GM18870 (cell line): ENCODE results near the gene MAPK8IP1.
"Not testable (repeated sequence)": the region's sequence is repeated elsewhere in the genome, so short reads cannot be mapped to it uniquely, and the experiment has no call there.

Experiments
- ATAC-seq: cut with Tn5 transposase; IDR thresholded peaks from one replicate; pipeline ENCODE4 v1.9.1; 2021; ENCODE audit warnings: moderate library complexity; ENCODE audit not compliant: unreplicated experiment

MAPK8IP1 gene

GRCh38 chr11:45885274-45885920 is at the start of gene MAPK8IP1:
MAPK8IP1 (plus strand) TSS chr11:45885651; CDS start chr11:45885821, 170 bp downstream.
- no peak for ATAC-seq

DNA sequence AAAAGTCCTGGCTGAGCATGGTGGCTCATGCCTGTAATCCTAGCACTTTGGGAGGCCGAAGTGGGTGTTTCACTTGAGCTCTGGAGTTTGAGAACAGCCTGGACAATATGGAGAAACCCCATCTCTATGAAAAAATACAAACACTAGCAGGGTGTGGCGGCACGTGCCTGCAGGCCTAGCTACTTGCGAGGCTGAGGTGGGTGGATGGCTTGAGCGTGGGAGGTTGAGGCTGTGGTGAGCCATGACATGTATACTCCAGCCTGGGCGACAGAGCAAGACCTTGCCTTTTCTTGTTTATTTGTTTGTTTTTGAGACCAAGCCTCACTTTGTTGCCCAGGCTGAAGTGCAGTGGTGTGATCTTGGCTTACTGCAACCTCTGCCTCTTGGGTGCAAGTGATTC is 46.2 kb upstream of the MAPK8IP1 start:
- ATAC-seq, result no peak

GRCh38 chr11:45840251-45840650 is 45.2 kb upstream of the MAPK8IP1 start:
- not testable (repeated sequence) for ATAC-seq

GRCh38 chr11:45843158-45843924 is 42.1 kb upstream of the MAPK8IP1 start:
- ATAC-seq, result no peak

DNA sequence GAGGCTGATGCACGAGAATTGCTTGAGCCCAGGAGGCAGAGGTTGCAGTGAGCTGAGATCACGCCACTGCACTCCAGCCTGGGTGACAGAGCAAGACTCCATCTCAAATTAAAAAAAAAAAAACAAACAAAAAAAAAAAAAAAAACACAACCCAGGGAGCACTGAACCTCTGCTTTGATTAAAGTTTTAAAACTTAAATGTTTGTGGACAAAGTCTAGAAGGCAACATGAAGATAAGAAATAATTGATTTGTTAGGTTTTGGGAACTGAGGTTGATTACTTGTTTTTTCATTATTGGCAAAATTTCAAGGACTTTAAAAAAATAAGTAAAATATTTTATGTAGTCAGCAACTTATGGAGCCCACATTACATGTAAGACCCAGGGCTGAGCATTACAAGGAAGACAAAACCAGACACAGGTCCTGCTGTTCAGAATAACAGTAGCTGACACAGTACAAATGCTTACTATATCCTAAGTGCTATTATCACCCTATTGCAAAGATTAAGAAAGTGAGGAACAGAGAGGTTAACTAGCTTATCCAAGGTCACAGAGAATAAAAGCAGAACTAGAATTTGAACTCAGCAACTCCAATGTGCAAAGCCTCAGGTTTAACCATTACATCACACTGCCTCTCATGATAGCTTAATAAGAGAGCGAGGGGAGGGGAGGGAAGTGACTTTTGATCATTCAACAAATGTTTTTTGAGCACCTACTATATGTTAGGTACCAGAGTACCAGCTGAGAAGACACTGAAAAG is 40.5 kb upstream of the MAPK8IP1 start:
- no peak for ATAC-seq

- ATAC-seq, result no peak
Measured at GRCh38 chr11:45846174-45846675, 39.2 kb upstream of the MAPK8IP1 start.

DNA sequence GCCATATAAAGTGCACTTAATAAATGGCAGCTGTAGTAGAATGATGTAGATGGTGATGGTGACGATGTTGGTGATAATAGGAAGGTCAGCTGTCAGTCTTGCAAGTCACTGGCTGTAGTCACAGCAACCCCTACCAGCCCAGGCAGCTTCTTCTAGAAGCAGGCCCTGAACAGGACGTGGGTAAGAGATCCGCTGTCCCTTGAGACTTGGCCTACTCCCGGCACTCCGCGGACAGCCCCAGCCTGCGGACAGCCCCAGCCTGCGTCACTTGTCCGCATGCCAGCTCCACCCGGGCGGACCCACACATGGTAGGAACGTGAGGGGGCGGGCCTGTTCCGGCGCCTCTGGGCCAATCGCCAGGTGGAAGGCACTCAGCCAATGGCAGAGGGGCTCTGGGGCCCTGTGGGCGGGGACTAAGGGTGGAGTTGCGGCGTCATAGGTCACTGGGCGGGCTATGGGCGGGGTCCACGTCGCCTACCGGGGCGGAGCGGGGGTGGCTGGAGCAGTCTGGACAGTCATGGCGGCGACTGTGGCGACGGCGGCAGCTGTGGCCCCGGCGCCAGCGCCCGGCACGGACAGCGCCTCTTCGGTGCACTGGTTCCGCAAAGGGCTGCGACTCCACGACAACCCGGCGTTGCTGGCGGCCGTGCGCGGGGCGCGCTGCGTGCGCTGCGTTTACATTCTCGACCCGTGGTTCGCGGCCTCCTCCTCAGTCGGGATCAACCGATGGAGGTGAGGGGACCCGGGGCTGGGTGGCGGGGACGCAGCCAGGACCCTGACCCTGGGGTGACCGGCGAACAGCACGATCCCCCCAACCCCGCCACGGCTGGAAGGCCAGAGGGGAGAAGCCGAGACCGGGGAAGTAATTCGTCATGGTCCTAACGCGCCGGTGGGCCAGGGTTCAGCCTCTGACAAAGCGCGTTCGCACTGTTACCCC is 38.2 kb upstream of the MAPK8IP1 start, which contains the start of gene CRY2:
Gene CRY2, plus strand, starts transcription at position 502 of the 937 bp plus-strand sequence. Its CDS starts 16 bp downstream, at position 518.
- peak; percentile 84 for ATAC-seq

DNA sequence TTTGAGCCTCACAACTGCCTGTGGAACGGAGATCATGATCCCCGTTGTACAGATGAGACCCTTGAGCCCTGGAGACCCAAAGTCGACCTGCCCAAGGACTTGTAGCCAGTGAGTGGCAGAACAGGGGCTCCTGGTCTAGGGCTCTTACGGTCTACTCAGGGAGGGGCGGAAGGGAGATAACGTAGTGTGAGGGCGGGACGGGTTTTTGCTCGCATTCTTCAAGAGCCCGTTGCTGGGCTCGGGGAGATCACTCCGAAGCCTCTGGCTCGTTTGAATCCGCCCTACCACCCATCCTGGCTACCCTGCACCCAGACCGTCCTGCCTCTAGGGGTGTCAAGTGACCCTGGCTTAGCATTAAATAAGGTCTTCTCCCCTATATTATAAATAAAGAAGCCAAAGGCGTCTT is 37.5 kb upstream of the MAPK8IP1 start:
- no peak for ATAC-seq

DNA sequence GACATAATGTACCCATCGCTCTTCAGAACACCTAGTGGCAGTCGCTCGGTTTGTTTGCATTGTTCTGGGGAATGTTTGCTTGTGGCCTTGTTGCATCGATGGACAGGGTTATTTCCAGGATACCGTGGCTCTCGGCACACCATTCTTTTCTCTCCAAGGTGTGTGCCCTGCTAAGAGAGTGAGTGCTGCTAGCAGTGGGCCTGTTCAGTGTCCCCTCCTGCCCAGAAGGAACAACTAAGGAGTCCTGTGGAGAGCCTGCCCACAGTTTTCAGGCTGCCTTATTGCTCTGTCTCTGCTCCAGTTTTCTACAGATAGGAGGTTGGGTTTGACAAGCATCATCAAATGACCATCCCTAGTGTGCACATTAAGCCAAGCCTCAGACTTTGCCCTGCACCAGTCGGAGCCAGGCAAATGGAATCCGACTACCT is 36.8 kb upstream of the MAPK8IP1 start:
- ATAC-seq, result no peak

- ATAC-seq, result no peak
Measured at GRCh38 chr11:45850446-45850845, 35.0 kb upstream of the MAPK8IP1 start.

DNA sequence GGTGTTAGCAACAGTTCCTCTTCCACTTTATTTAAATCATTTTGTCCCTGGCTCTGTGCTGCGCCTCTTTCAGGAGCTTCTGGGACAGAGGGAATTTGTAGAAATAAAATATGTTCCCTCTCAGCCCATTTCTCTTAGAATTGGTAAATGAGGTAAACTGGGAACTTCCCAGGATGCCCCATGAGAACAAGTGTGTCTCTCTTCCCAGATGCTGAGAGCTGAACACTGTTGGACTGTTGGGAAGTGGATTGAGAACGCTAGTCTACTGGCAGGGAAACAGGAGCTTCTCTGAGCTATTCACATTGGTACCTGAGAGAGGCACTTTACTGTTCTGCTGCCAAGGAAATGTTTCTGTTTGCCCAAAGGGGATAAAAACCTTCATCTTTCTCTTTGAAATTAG is 34.2 kb upstream of the MAPK8IP1 start:
- ATAC-seq, result no peak

GRCh38 chr11:45852018-45852711 is 33.3 kb upstream of the MAPK8IP1 start:
- no peak for ATAC-seq

DNA sequence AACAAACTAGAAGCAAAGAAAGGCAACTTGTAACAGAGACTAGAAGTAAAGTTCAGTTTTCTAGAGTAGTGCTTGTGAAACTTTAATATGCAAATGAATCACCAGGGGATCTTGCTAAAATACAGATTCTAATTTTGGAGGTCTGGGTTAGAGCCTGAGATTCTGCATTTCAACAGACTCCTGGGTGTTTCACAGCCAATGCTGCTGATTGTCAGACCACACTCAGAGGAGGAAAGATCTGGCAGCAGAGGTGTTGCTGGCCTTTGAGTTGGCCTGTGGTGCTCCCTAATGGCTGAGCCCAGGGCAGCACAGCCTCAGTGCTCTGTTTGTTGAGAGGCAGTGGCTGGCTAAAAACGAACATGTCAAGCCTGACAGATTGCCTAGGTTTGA is 32.7 kb upstream of the MAPK8IP1 start:
- ATAC-seq, result no peak

DNA sequence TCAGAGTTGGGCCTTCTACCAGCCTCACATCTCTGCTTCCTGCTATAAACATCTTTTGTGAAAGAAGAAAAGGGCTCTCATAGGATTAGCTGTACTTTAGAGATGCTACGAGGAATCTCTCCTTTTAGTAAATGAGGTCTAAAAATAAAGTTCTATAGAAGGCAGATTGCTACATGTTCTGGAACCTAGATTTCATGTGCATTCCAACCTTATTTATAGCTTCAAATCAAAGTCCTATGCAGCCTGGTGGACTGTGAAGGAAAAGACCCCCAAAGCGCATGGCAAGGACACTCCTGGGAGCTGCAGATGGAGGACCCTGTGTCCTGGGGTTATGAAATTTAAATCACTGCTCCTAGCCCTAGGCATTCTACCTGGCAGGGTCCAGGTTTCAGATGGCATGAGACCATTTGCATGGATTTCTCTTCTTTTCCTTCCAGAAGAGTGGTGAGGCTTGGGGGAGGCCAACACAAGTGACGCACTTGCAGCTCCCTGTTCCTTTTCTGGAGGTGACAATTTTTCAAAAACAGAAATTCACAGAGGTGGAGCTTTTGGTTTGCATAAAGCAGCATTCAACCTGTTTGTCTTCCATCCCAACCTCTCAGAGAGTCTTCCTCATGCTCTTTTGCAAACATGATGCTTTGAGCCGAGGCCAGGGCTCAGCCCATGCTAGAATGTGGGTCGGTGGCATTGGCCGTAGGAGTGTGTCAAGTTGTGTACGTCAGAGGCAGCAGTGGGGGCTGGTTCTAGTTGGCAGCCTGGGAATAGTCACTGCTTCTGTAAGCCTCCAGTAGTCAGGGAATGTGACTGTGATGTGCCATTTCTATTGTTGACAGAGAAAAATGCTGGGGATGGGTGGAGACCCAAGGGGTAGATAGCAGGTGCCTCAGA is 31.9 kb upstream of the MAPK8IP1 start:
- ATAC-seq, result no peak

- no peak for ATAC-seq
Measured at GRCh38 chr11:45855308-45855707, 30.1 kb upstream of the MAPK8IP1 start.

DNA sequence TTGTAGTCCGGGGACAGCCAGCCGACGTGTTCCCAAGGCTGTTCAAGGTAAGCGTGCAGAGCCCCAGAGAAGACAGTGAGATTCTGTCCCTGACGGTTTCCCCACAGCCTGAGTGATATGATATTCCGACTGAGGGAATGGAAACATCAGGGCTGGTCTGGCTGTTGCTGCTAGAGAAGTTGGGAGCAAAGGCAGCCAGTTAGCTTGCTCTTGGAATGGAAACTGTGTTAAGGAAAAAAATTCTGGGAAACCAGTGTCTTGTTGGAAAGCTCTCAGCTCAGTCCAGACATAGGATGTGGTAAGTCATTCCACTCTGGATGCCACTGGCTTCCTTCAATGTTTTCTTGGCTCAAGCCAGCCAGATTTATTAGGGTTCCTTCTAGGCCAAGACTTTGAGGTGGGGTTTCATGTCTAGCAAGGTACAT is 29.4 kb upstream of the MAPK8IP1 start:
- ATAC-seq, result no peak

DNA sequence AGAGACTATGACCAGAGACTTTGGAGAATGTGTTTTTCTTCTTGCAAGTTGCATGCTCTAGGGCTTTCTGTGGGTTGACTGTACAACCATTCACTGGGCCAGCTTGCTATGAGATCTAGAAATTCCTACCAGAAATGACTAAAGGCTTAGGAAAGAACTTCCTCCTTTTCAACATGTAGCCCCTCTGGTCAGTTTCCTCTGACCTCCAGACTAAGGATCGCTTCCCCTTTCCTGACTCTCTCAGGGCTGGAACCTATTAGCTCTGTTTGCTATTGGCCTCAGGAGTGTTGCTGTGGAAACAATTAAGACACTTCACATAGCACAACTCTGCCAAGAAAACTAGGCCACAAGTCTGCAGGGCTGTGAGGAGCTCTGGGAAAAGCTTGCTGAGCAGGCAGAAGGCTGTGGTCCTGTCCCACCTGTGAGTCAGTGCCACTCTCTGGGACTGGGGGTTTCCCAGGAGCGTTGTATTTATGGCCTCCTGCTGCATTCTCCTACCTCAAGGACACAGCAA is 27.4 kb upstream of the MAPK8IP1 start:
- ATAC-seq, result no peak

DNA sequence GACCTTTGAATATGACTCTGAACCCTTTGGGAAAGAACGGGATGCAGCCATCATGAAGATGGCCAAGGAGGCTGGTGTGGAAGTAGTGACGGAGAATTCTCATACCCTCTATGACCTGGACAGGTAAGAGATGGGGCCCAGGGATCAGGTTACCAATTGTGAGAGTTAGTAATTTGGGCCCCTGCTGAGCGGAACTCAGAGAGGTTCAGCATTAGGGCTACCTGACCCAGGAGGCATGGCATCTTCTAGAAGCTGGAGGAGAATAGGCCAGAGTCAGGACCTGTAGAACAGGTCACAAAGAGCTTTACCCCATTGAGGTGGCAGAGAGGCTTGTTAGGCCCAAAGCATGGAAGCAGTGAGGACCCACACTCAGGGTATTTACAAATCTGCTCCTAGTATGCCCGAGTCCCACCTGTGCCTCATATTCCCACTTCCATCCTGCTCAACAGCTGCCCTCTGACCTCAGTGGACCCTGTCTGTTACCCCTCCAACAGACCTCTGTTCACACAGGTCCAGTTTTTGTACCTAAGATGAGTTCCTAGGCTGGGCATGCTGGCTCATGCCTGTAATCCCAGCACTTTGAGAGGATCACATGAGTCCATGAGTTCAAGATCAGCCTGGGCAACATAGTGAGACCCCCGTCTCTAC is 26.6 kb upstream of the MAPK8IP1 start:
- ATAC-seq, result no peak
